Body of pancreas (tissue), 4 donors: ENCODE measurements around the gene ARPC5.

ENCODE experiments used
- CTCF ChIP-seq, 7 experiments: fragments of 450-650 bp in 4 of 7; fragments of 200-600 bp in 3 of 7; sonication (generic) in 3 of 7; IDR thresholded peaks; one replicate each; pipeline ENCODE4 v1.5.1; 2016 to 2019; ENCODE audit warnings: antibody characterized with exemption in 7 of 7
- POLR2A ChIP-seq, 3 donors: fragments of 450-650 bp; IDR thresholded peaks; one replicate each; pipeline ENCODE4 v1.6.1; 2016; ENCODE audit warnings: antibody characterized with exemption in 3 of 3, mild to moderate bottlenecking in 2 of 3

GRCh38 chr1:183635606-183636333, at the start of gene ARPC5:
- TF ChIP-seq CTCF (IDR thresholded peaks at IDR 0.05): no peak
- peak; percentile 81 to 96 (median 96) for TF ChIP-seq POLR2A (IDR thresholded peaks at IDR 0.05)
